Left renal cortex interstitium (tissue), 4 donors: ENCODE data around the gene CSTF1. TPM values are rescaled to one million over a fixed set of nuclear protein-coding genes. Genes with fewer than 3 reads are reported as not detected.

Experiments used
- DNase-seq, 4 donors: peaks; one replicate each; pipeline ENCODE4 v3.0.0-alpha.2; 2013; ENCODE audit warnings: low read depth in 4 of 4, low spot score in 2 of 4, missing footprints in 1 of 4
- polyA plus RNA-seq, 4 donors: library from polyadenylated mRNA; unstranded; fragments of 120-200 nt; gene quantifications; one replicate each; pipeline ENCODE4 v1.2.1, GENCODE V29; 2013; ENCODE audit not compliant: insufficient read length in 4 of 4

CSTF1 gene
- polyA plus RNA-seq, 4 donors: 39.6 to 43.8 (median 41.0) TPM

DNA sequence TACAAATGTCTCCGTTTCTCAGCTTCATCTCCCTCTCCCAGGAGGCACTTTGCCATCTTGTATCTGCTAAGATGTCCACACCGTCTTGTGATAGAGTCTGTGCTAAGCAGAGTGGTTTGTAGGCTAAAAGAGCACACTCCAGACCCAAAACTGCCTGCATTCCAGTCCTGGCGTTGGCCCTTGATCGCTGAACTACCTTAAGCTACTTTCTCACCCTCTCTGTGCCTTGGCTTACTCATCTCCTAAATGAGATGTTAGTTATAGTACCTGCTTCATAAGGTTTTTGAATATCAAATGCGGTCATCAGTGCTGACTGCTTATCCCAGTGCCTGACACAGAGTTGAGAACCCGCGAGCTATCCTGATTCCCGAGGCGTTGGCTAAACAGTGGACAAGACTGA is 33.6 kb downstream of the CSTF1 start:
- DNase-seq: no peak

DNA sequence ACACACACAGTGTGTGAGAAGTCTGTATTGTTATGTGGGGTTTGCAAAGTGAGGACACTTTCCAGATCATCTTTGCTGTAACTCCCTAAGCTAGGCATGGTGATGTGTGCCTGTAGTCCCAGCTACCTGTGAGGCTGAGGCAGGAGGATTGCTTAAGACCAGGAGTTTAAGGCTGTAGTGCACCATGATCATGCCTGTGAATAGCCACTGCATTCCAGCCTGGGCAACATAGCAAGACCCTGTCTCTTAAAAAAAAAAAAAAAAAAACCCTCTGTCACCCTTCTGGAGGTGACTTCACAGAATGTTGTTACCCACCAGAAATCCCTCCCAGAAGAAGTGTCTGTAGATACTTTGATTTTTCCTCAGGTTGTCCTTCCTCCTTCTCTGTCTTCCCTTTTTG is 34.5 kb downstream of the CSTF1 start:
- no peak for DNase-seq

- DNase-seq: no peak
Measured at GRCh38 chr20:56427797-56428196, 35.4 kb downstream of the CSTF1 start.

GRCh38 chr20:56428410-56428809 is 36.0 kb downstream of the CSTF1 start:
- no peak for DNase-seq

DNA sequence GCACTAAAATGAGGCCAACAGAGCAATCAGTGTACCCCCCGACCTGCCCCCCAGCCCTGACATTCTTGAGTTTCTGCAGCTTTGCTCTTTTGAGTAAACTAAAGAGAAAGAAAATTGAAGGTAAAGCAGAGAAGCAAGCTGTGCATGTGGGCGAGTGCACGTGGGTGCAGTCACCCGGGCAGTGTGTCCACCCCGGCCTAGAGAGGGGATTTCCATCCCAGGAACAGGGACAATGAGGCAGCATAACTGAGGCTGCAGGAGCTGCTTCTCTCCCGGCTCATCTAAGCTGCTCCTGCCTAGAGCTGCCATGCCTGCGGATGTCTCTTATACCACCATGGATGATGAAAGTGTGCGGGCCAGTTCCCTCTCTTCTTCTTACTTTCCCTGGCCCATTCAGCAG is 36.4 kb downstream of the CSTF1 start:
- DNase-seq: no peak

- DNase-seq: no peak
Measured at GRCh38 chr20:56429502-56429901, 37.1 kb downstream of the CSTF1 start.

DNA sequence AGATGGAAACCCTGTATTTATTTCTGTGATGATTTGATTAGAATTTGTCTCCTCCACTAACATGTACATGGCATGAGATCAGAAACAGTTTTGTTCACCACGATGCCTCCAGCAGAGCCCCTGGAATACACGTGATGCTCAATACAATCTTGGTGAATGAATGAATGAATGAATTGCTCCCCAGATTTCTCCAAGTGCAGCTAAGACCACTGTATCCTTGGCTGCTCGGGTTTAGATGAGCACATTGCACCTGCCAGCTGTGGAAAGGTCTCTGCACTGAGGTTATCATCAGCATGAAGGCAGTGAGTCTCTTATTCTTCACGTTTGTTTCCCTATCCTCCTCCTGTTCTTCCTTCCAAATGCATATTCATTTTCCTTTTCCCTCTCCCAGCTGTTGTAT is 37.5 kb downstream of the CSTF1 start:
- no peak for DNase-seq

DNA sequence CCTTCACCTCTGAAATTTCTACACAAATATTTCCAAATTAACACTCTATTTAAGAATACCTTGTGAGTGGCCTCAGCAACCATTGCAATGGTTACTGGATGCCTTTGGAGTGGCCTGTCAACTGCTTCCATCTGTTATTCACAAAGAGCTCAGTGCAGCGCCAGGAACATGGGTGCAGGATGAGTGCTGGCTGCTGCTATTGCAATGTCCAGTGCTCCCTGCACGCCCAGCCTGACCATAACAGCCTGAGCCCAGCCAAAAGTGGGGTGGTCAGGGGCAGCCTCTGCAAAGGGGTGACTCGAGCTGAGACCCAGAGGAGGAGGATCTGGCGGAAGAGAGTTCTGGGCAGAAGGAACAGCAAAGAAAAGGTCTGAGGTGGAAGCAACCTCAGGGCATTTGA is 38.0 kb downstream of the CSTF1 start:
- DNase-seq: no peak

DNA sequence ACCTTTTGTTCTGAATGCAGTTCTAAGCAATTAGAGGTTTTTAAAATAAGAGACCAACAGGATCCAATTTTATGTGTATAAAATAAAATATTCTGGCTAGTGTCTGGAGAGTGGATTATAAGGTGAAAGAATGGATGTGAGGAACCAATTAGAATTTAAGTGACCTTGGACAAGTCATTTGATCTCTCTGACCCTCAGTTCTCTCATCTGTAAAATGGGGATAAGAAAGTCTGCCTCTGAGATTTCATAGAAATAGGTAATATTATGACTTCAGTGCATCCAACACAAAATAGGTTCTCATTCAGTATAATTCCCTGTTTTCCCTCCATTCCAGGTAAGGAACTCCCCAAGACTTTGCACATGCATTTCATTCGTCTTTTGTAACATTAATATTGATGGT is 38.5 kb downstream of the CSTF1 start:
- DNase-seq: no peak

DNA sequence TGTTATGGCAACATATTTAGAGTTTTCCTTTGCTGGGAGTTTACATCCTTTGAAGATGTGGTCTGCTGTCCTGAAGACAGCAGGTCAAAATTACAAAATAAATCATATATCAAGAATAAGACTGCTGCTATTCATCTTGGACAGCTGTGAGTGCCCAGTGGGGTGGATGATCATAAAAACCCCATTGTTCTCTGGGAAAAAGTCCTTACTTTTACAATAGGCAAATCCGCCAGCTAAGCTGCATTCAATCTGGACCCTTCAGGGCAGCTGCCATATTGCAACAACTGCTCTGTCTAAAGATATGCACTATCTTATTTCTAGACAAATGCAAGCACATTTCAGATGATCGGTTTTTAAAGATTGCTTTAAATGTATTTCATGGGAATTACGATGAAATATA is 39.0 kb downstream of the CSTF1 start:
- DNase-seq: no peak

GRCh38 chr20:56433221-56433879 is 40.9 kb downstream of the CSTF1 start:
- no peak for DNase-seq

DNA sequence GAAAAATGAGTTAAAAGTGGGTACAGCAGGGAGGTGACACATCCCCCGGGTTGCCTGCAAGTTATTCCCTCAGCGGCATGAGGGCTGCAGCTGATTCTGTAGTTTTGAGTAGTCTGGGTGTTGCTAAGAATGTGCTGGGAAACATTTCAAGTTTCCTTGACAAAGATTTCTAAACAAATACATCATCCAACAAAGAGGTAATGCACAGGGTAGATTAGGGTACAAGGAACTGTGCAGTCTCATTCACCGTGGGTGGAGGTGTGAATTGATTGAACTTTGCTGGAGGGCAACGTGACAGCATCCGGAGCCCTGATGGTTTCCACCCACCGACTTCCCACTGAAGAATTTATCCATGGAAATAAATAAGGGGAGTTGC is 41.4 kb downstream of the CSTF1 start:
- DNase-seq: no peak

DNA sequence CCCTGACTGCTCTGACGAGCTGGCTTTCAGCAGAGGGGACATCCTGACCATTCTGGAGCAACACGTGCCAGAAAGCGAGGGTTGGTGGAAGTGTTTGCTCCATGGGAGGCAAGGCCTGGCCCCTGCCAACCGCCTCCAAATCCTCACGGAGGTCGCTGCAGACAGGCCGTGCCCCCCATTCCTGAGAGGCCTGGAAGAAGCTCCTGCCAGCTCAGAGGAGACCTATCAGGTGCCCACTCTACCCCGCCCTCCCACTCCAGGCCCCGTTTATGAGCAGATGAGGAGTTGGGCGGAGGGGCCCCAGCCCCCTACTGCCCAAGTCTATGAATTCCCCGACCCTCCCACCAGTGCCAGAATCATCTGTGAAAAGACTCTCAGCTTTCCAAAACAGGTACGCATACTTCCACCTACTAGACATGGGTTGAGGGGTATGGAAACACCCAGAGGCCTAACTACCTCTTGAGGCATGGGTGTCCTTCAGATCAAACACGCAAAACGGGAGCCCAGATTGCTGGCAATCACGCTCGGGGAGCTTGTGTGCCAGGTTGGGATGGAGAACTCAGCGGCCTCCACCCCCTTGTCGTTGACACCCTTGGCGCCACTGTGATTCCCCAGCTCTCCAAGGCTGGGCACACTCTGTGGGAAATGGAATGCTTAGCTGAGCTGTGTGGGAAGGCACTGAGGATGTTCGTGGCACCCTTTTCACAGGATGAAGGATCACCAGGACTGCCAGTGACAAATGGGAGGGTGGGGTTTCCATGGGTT is 44.9 kb downstream of the CSTF1 start:
- DNase-seq: no peak

DNA sequence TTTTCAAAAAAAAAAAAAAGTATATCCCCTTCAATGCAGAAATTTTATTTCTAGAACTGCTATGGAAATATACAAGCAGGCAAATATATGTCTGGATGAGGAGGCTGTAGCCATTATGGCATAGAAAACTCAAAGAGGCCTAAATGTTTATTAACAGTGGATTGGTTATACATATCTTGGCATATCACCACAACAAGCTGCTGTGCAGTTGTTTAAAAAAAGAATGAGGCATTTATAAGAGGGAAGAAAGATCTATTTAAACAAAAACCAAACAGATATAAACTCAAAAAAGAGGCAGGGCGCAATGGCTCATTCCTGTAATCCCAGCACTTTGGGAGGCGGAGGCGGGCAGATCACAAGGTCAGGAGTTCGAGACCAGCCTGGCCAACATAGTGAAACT is 45.8 kb downstream of the CSTF1 start:
- DNase-seq: no peak

DNA sequence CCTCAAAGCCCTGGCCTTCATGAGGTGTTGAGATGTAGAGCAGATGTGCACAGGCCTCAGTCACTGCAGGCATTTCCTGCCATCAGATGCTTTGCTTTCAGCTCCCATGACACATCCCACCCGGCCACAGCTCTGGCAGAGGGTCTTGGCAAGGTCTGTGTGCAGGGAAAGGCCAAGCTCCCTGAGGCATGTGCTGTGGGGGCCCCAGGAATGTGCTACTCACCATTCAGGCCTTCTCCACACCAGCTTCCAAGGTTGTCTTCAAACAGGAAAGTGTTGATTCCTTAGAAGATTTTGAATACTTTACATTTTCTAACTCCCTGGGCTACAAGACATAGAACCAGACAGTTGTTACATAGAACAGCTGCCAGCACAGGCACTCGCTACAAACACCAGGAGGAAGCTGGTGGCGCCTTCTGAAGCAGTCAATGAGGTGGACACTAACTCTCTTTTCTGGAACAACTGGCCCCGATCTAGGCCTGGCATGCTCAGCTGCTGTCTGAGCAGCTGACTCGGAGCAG is 47.4 kb downstream of the CSTF1 start:
- DNase-seq: peak in 2 of 4 donors; percentile 24 to 33

DNA sequence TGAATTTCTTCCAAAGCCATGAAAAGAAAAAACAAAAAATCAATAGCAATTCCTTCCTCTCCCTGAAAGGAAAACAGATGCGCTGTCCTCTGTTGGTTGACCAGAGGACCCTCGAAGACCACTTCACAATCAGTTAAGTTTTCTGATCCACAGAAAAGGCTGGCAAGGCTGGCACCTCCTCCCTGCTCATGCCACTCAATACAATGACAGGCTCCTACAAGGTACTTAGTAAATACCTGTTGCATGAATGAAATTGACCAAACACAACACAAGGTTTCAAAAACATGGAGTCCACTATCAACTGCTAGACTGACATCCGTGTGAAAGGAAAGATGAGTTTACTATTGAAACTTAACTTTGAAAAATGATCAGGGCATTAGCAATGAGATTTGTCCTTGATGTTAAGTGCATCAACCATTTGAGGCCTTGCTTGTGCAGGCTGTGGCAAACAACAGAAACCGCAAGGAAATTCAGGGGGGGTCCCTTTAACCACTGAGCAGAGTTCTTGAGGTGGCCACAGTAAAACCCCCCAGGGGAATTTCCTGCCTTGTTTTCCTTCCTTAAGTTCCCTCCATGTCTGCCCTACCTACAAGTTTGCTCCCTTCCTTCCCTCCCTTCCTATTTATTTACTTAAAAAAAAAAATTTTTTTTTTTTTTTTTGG is 48.0 kb downstream of the CSTF1 start:
- no peak for DNase-seq

GRCh38 chr20:56442389-56443365 is 50.2 kb downstream of the CSTF1 start:
- no peak for DNase-seq

DNA sequence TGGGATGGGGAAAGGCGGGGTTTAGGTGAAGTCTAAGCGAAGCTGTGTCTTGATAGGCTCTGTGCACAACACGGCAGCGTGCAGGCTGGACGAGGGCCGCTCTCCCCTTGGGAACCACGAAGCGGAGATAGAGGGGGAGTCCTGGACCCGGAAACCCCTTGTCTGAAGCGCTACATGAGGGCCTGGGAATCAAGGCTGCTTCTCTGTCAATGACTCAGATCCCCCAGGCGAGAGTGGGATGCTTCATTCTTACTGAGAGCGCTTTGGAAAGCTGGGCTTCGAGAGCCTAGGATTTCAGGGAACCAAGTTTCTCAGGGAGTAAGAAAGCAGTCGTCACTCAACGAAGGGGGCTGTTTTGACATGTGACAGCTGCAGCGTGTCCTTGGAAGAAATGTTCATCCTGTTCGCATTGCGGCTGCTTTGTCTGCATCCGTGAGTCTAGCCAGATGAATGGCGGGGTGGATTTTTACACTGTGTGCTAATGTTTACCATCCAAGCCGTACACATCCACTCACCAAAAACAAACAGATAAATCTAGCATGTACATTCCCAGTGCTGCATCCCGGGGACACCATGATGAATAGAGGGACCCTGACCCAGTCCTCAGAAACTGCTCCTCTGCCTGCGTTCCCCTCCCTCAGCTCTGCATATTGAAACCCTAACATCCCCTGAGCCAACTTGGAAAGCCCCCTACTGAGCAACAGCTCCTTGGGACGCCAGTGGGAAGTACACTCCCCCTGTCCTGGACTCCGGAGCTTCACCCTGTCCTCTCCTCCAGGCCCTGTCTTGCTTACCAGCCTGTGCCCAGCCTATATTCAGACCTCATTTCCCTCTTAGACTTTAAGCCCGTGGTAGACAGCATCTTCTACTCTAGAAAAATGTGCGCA is 51.5 kb downstream of the CSTF1 start:
- DNase-seq: peak in 3 of 4 donors; percentile 36 to 60 (median 51)

GRCh38 chr20:56445130-56445529 is 52.7 kb downstream of the CSTF1 start:
- no peak for DNase-seq
